ENCODE data around the gene KDM4C.
"Not testable (repeated sequence)": the region's sequence is repeated elsewhere in the genome, so short reads cannot be mapped to it uniquely, and the experiment has no call there.

KDM4C gene

GRCh38 chr9:6941501-6941900, 183.7 kb downstream of the KDM4C start:
- DNase-seq, result no peak

DNA sequence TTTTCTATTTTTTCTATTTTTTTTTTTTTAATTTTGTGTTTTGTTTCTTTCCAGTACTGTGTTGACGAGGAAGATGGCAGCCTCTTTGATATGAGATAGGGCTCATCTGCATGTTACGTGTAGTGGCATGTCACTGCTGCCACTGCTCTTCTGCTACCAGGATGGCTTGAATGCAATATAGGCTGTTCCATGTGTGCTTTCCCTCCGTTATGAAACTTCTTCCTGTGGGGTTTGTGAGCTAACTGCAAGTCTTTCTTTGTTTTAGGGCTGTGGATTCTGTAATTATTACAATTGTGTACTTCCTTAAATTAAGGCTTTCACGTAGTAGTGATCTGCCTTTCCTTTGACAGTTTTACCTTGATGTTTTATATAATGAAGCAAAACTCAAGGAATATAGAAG, 184.6 kb downstream of the KDM4C start:
- DNase-seq, result no peak

DNA sequence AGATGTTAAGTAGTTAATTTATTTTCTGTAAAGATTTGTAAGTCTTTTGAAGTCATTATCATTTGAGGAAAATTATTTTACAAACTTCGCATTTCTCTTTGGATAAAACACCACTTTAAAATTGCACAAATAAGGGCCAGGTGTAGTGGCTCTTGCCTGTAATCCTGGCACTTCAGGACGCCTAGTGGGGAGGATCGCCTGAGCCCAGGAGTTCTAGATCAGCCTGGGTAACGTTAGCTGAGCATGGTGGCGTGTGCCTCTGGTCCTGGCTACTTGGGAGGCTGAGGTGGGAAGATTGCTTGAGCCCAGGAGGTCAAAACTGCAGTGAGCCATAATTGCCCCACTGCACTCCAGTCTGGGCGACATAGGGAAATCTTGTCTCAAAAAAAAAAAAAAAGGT, 185.5 kb downstream of the KDM4C start:
- no peak for DNase-seq

DNA sequence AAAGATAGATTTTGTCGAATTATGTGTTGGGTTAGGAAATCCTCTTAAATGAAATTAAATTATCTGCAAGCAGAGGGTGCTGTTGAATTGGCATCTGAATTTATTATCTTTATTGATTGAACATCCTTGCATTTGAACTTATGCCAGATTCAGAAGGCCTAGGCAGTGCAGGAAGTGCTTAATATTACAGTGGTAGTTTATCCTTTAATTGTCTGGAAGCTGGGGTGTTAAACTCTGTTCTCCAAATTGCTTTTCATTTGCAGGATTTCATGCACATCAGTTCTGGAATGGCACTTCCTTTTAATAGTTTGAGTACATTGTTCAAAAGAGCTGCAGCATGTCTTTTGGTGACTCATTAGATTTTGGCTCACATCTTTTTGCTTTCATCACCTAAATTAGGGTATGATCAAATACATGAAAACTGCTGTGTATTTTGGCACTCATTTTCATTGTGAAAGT, 186.3 kb downstream of the KDM4C start:
- DNase-seq, result peak; percentile 70 to 91

DNA sequence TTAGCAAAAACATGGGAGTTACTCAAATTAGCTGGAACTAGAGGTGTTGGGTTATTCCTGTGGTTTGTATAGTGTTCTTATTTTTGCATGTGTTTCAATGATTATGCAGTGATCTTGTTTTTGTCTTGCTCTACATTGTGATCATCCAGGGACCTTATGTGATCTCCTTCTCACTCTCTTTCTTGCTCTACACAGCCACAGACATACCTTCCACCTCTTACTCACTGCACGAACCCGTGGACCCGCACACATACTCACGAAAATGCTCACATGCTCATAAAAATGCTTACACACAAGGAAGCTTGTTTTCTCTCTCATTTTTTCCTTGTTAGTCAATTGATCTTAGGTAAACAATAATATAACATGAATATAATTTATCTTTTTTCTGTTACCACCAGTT, 187.1 kb downstream of the KDM4C start:
- DNase-seq, result no peak

GRCh38 chr9:6945816-6946215, 188.0 kb downstream of the KDM4C start:
- DNase-seq, result no peak

- DNase-seq, result no peak
Measured at GRCh38 chr9:6946583-6947166, 188.9 kb downstream of the KDM4C start.

DNA sequence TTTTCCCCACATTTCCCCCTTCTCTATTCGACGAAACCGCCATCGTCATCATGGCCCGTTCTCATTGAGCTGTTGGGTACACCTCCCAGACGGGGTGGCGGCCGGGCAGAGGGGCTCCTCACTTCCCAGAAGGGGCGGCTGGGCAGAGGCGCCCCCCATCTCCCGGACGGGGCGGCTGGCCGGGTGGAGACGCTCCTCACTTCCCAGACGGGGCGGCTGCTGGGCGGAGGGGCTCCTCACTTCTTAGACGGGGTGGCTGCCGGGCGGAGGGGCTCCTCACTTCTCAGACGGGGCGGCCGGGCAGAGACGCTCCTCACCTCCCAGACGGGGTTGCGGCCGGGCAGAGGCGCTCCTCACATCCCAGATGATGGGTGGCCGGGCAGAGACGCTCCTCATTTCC, 191.1 kb downstream of the KDM4C start:
- not testable (repeated sequence) for DNase-seq

- peak in 1 of 2 experiments; percentile 47 for DNase-seq
Measured at GRCh38 chr9:6955251-6955921, 197.6 kb downstream of the KDM4C start.

- DNase-seq, result peak in 1 of 2 experiments; percentile 27
Measured at GRCh38 chr9:6956879-6957278, 199.1 kb downstream of the KDM4C start.

GRCh38 chr9:6959270-6960000, 201.7 kb downstream of the KDM4C start:
- no peak for DNase-seq

DNA sequence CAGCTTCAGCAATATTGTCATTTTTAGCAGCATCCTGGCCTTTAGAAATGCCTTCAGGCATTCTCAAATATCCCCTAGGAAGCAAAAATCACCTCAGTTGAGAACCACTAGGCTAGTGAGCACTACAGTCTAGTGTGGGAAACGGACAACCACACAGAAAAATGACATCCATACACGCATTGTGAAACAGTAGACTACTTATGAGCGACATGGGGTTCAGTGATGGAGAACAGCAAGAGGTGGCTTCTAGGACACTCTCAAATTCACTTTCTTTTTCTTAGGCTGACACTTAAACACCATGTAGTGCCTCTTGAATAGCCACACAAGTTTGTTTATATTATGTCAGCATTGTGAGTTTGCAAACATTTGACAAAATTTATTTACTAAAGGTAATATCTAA, 203.0 kb downstream of the KDM4C start:
- no peak for DNase-seq

GRCh38 chr9:6961845-6962522, 204.2 kb downstream of the KDM4C start:
- DNase-seq, result peak in 1 of 2 experiments; percentile 49

GRCh38 chr9:6965566-6965965, 207.8 kb downstream of the KDM4C start:
- no peak for DNase-seq

DNA sequence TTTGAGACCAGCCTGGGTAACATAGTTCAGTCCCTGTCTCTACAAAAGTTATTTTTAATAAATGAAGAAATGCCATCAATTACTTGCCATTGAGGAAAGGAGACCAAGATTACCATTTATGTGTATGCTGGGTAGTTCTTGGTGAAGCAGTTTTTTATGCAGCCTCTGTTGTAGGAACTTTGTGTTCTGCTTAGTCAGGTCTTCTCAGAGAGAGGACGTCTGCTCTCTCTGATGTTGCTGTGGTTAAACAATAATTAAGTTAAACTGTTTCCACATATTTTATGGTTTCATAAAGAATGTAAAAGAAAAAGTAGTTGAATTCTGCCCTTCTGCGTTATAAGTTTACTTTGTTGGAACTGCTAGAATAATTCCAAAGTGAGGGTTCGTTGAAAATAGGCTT, 210.5 kb downstream of the KDM4C start:
- no peak for DNase-seq

DNA sequence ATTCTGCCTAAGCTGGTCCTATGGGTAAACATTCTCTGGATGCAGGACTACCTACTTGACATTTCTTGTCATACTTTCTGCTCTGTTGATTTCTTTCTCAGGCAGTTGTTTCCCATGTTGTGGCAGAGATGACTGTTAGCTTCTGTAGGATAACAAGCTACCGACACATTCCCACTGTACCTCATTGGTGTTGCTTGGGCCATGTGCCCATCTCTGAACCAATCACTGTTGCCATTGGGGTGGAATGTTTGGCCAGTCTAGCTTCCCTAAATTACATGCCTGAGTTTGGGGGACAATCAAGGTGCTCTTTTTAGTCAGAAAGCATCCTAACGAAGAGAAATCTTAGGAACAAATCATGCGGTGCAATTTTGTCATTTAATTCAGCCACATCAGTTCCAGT, 212.0 kb downstream of the KDM4C start:
- no peak for DNase-seq

GRCh38 chr9:6973089-6973488, 215.3 kb downstream of the KDM4C start:
- no peak for DNase-seq

- DNase-seq, result no peak
Measured at GRCh38 chr9:6973762-6974161, 216.0 kb downstream of the KDM4C start.

- DNase-seq, result no peak
Measured at GRCh38 chr9:6975198-6975597, 217.4 kb downstream of the KDM4C start.

DNA sequence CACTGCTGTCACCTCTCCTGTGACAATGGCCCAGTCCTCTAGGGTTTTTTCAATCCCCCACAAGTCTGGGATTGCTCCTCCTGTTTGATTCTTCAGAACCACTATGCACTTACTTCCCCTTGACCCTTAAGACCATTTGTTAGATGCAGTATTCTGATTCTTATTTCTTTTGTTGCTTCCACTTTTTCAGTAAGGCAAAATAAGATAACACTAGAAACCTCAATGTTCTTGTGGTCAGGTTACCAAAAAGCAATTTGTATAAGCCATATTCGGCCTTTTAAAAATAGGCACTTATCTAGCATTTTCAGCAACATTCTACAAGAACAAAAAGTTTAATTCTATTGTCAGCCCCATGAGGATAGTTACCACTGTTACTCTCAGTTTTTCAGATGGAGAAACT, 220.0 kb downstream of the KDM4C start:
- DNase-seq, result no peak

- no peak for DNase-seq
Measured at GRCh38 chr9:6978591-6978990, 220.8 kb downstream of the KDM4C start.

GRCh38 chr9:6984941-6985578, 227.3 kb downstream of the KDM4C start:
- DNase-seq, result no peak

Data from NCI-H2081 (cell line).